Inflammatory macrophage (primary cell): ENCODE data around the gene GLMP.
A peak's percentile ranks its signal among the peaks of the same experiment; 100 is the strongest.
"Not testable (repeated sequence)": the region's sequence is repeated elsewhere in the genome, so short reads cannot be mapped to it uniquely, and the experiment has no call there.

Source experiments
- DNase-seq, 2 donors: peaks; one replicate each; pipeline ENCODE4 v3.0.0-alpha.2; 2020 to 2022
- total RNA-seq, 18 experiments: gene quantifications; one replicate each; lab custom pipeline; 2026; ENCODE audit warnings: mixed read lengths in 6 of 18, inconsistent platforms in 2 of 18; lab: John Stamatoyannopoulos, UW

Gene GLMP, protein sequence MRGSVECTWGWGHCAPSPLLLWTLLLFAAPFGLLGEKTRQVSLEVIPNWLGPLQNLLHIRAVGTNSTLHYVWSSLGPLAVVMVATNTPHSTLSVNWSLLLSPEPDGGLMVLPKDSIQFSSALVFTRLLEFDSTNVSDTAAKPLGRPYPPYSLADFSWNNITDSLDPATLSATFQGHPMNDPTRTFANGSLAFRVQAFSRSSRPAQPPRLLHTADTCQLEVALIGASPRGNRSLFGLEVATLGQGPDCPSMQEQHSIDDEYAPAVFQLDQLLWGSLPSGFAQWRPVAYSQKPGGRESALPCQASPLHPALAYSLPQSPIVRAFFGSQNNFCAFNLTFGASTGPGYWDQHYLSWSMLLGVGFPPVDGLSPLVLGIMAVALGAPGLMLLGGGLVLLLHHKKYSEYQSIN
- total RNA-seq = 58.1 to 192 (median 117) reads per million in 18 experiments

GRCh38 chr1:156295391-156295947 lies at the start of gene GLMP:
TSS of gene GLMP (minus strand) at chr1:156295679. CDS start at chr1:156295645, 34 bp downstream.
- DNase-seq = peak; percentile 61 to 70

DNA sequence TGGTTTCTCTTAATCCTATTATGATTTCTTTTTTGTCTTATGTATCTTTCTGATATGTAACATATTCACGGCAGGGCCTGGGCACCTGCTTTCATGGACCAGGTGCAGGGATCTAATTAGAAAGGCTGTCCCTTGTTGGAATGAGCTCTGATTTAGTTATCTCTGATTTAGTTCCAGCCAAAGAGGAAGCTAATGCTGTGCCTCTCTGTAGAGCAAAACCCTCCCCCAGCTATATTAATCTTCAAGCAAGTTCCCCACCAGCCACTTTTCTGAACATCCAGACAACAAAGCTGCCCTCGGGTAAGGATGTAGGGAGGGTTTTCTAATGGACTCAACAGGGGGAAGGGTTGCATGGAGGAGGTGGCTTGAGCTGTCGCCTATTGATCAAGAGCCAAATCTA lies 48.9 kb upstream of the GLMP start:
- no peak for DNase-seq

- DNase-seq = peak in 1 of 2 donors; percentile 6
Observed at GRCh38 chr1:156342166-156342955, 46.9 kb upstream of the GLMP start.

- peak; percentile 100 for DNase-seq
Observed at GRCh38 chr1:156338180-156338976, 42.9 kb upstream of the GLMP start, which contains the start of the genes CCT3 and TSACC. TSS of gene CCT3 (minus strand) at chr1:156338292. CDS start at chr1:156338184, 108 bp downstream. TSS of gene TSACC (plus strand) at chr1:156338526. CDS start at chr1:156339758, 1,232 bp downstream.

GRCh38 chr1:156337888-156338179 lies 42.4 kb upstream of the GLMP start:
- no peak for DNase-seq

DNA sequence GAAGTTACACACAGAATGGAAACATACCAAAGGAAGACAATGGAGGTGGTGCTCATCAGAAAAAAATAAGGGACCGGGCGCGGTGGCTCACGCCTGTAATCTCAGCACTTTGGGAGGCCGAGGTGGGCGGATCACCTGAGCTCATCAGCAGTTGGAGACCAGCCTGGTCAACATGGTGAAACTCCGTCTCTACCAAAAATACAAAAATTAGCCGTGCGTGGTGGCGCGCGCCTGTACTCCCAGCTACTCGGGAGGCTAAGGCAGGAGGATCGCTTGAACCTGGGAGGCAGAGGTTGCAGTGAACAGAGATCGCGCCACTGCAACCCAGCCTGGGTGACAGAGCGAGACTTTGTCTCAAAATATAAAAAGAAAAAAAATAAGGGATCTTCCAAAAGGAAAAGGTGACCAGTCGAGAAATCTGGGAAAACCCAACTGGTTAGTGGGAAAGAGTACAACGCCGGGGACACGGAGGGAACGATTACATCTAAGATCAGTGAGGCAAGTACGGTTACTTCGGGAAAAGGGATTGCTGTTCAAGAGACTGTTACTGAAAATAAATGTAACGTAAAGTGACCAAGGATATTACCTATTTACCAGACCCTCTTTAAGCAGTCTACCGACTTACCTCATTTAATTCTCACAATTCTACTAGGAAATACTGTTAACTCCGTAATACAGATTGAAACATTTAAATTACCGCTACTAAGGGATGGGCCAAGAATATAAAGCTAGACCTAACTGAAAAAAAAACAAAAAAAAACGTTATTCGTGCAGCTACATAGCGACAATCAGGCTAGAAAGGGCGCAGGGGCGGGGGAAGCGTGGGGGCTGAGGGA lies 41.8 kb upstream of the GLMP start:
- no peak for DNase-seq

- no peak for DNase-seq
Observed at GRCh38 chr1:156336242-156336641, 40.8 kb upstream of the GLMP start.

GRCh38 chr1:156323179-156323578 lies 27.7 kb upstream of the GLMP start:
- not testable (repeated sequence) for DNase-seq

- no peak for DNase-seq
Observed at GRCh38 chr1:156320560-156320959, 25.1 kb upstream of the GLMP start.

DNA sequence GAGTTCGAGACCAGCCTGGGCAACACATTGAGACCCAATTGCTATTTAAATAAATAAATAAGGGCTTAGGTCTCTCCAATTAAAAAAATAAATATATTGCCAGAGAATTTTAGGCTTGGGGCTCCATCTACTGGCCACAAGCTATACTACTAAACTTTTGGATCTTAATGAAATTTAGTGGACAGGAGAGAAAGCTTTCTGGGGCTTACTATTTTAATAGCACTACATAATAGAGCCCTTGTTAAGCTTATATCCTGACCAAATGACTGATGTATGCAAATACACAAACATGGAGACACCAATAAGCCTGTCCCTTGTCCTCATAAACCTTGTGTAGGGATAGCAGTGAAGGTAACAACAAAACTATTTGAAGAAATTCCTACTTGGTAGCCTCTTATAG lies 24.2 kb upstream of the GLMP start:
- peak; percentile 39 to 54 for DNase-seq

GRCh38 chr1:156316909-156317308 lies 21.4 kb upstream of the GLMP start:
- DNase-seq = no peak

DNA sequence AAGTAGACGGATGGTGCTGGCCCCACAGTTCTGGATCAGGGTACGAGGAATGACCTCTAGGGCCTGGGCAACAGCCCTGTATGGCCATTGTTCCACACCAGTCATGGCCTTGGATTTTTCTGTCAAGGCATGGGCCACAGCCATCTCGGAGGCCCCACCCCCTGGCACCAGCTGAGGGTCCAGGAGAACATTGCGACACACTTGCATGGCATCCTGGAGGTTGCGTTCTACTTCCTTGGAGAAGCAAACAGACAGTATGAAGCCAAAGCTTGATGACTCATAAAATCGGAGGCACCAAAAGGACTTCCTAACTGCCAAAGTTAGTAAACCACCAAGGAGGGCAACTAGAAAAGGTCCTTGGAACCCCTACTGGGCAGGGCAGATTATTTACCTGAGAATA lies 15.5 kb upstream of the GLMP start:
- no peak for DNase-seq

- DNase-seq = no peak
Observed at GRCh38 chr1:156308078-156308477, 12.6 kb upstream of the GLMP start.

GRCh38 chr1:156305215-156305614 lies 9.7 kb upstream of the GLMP start:
- no peak for DNase-seq

- no peak for DNase-seq
Observed at GRCh38 chr1:156303241-156303640, 7.8 kb upstream of the GLMP start.

- no peak for DNase-seq
Observed at GRCh38 chr1:156298852-156299357, 3.4 kb upstream of the GLMP start, which contains the start of gene VHLL. TSS of gene VHLL (minus strand) at chr1:156299307. CDS start at chr1:156299189, 118 bp downstream.

DNA sequence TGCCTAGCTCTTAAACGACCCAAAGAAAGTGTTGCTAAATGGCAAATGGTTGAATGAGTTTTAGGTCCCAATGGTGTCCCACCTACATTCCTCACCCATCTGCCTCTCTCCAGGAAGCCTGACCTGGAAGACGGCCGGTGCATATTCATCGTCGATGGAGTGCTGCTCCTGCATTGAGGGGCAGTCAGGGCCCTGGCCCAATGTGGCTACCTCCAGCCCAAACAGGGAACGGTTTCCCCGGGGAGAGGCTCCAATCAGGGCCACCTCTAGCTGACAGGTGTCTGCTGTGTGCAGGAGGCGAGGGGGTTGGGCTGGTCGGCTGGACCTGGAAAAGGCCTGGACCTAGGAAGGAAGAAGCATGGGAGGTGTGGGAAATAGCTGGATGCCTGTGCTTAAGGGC lies 1.6 kb downstream of the GLMP start:
- no peak for DNase-seq

GRCh38 chr1:156293098-156293434 lies 2.4 kb downstream of the GLMP start:
- DNase-seq = no peak

DNA sequence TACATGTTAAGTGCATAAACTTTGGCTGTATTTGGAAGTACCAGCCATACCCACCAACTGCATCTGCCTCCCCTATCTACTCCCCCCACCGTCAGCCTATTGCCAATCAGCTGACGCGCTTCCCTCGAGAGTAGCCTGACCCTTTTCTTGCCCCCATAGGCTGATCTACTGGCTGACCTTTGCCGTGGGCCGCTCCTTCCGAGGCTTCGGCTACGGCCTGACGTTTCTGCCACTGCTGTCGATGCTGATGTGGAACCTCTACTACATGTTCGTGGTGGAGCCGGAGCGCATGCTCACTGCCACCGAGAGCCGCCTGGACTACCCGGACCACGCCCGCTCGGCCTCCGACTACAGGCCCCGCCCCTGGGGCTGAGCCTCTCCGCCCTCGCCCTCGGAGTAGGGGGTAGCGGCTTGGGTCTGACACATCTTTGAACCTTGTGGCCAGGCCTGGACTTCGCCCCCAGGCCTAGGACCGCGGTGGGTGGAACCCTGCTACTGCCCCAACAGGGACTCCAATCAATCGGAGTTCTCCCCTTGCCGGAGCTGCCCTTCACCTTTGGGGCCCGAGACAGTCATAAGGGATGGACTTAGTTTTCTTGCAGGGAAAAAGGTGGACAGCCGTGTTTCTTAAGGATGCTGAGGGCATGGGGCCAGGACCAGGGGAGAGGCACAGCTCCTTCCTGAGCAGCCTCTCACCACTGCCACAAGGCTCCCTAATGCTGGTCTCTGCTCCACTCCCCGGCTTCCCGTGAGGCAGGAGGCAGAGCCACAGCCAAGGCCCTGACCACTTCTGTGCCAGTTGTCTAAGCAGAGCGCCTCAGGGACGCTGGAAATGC lies 4.0 kb downstream of the GLMP start:
- peak; percentile 73 to 77 for DNase-seq

DNA sequence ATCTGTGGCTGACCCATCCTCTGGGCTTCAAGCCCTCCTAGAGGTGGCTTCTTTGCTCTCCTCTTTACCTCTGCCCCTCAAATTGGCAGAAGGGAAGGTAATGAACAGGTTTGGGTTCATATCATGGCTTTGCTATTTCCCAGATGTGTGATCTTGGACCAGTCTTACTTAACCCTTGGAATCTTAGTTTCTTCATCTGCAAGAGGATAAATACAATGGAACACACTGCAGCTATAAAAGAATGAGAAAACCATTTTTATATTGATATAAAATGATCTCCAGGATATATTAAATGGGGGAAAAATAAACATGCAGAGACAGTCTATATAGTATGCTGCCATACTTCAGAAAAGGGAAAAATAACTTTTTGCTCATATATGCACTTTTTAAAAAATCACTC lies 5.6 kb downstream of the GLMP start:
- DNase-seq = no peak
